Measurements from ENCODE around the gene EN2. TPM values are rescaled to one million over a fixed set of nuclear protein-coding genes. Genes with fewer than 3 reads are reported as not detected.

Gene EN2
- total and polyA plus RNA-seq, 2 of the 13 experiments (the other 11 are each of a cell fraction or from before 2014, with no cell fraction given), result not detected

DNA sequence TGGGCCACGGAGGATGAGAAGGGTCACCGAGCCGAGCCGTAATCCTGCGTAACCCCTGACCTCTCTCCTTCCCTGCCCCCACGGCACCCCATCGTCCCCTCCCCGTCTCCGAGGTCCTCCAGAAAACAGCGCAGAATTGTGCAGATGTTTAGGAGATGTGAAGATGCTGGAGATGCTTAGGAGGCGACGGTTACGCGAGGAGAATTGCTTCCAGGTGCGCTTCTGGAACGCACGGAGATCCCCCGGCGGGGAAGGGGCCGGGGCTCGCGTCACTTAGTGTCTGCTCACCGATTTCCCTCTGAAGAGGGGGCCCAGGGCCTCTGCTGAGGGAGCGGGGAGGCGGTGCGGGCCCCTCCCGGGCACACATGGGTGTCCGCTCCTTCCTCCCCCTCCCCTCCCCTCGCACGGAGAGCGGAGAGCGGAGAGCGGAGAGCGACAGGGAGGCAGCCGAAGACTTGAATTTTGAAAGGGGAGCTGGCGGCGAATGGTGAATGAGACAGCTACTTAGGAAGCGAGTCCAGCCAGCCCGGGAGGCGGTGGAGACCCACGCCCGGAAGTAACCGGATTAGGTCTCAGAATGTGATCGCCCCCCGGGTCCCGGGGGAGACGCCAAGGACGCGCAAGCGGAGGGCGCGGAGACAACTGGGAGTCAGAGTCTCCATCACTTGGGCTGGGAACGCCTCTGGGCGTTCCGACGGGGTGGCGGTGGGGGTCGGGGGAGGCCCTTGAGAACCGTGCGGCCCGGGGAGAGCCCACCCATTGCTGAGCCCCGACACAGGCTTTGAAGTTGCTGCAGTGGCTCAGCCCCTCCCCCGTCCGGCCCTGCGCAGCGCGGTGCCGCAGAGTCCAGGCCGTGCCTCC lies 8.7 kb upstream of the EN2 start:
- H3K4me2 ChIP-seq (ENCODE audit: low read depth, low read length), result no peak overlapping the region

More for the DNA sequence above, 8.7 kb upstream of the EN2 start:
- no peak overlapping the region for H3K4me3 ChIP-seq (replicated peaks in 1 of 3; ENCODE audit: insufficient read depth in 1 of 3, low read depth in 2 of 3, low read length in 3 of 3)
- H3K27me3 ChIP-seq (ENCODE audit: control insufficient read depth in 1 of 2, insufficient read depth in 2 of 2, low read length in 2 of 2), result peaks cover 9 to 77% of the 10 kb centered on the region in 2 experiments
- CTCF ChIA-PET (ENCODE audit: low intra/inter-chr PET ratio, low total read pairs), result no interaction called here
- no peak for ATAC-seq
- WGBS (ENCODE audit: low lambda C conversion rate), result 45% methylated on average over 53 of the region's 69 CpGs
- H3K9me3 ChIP-seq (ENCODE audit: low read length), result no peaks in the 10 kb centered on the region
- no peak for FAIRE-seq
- no peaks in the 10 kb centered on the region for H3K4me1 ChIP-seq (ENCODE audit: insufficient read depth, low read length)
- in situ Hi-C loops (cut with HindIII; ENCODE audit: extremely low pct_ligation_motif_present, low pct_unique_long_range_greater_than_20kb), result no loop called here
- intact Hi-C loops (cut with micrococcal nuclease; ENCODE audit: unreplicated experiment), result no loop called here
- H4K20me1 ChIP-seq (ENCODE audit: insufficient read depth, low read length), result no peaks in the 10 kb centered on the region
- no peak for DNase-seq (ENCODE audit: low spot score)
- H3K36me3 ChIP-seq (replicated peaks in 1 of 2; ENCODE audit: control insufficient read depth in 1 of 2, insufficient read depth in 2 of 2, low read length in 2 of 2), result no peaks in the 10 kb centered on the region
- no peak overlapping the region for H3K9ac ChIP-seq (ENCODE audit: insufficient read depth, low read depth, low read length)
- H2AFZ ChIP-seq (ENCODE audit: low read length), result no peak overlapping the region
- H3K79me2 ChIP-seq (ENCODE audit: insufficient read depth, low read length), result no peaks in the 10 kb centered on the region
- no peak overlapping the region for H3K27ac ChIP-seq (ENCODE audit: extremely low read length, insufficient read depth, low read length)
- BruUV-seq (replicated peaks), result no TSS peak
- TF ChIP-seq ELF4 (CRISPR knock-in tag; IDR thresholded peaks at IDR 0.05; ENCODE audit: borderline replicate concordance) (no peak), ARID2 (CRISPR knock-in tag; IDR thresholded peaks at IDR 0.05; ENCODE audit: borderline replicate concordance) (no peak), ARID5B (CRISPR knock-in tag; IDR thresholded peaks at IDR 0.05) (no peak), KDM5A (IDR thresholded peaks at IDR 0.05; ENCODE audit: borderline replicate concordance, low read length) (no peak), MAFG (CRISPR knock-in tag; IDR thresholded peaks at IDR 0.05) (no peak), ZBTB7B (CRISPR knock-in tag; IDR thresholded peaks at IDR 0.05) (no peak), NKX3-1 (CRISPR knock-in tag; IDR thresholded peaks at IDR 0.05) (no peak), POLR2G (IDR thresholded peaks at IDR 0.05; ENCODE audit: low read depth, low read length) (no peak), NR3C1 (CRISPR knock-in tag; IDR thresholded peaks at IDR 0.05) (no peak), ZNF33B (CRISPR knock-in tag; IDR thresholded peaks at IDR 0.05) (no peak), ZNF234 (CRISPR knock-in tag; conservative IDR thresholded peaks at IDR 0.05) (no peak)
- POLR2A ChIA-PET, result no interaction called here

Data from HepG2 (cell line).